ENCODE measurements around the gene TMEM209.

TMEM209 gene

DNA sequence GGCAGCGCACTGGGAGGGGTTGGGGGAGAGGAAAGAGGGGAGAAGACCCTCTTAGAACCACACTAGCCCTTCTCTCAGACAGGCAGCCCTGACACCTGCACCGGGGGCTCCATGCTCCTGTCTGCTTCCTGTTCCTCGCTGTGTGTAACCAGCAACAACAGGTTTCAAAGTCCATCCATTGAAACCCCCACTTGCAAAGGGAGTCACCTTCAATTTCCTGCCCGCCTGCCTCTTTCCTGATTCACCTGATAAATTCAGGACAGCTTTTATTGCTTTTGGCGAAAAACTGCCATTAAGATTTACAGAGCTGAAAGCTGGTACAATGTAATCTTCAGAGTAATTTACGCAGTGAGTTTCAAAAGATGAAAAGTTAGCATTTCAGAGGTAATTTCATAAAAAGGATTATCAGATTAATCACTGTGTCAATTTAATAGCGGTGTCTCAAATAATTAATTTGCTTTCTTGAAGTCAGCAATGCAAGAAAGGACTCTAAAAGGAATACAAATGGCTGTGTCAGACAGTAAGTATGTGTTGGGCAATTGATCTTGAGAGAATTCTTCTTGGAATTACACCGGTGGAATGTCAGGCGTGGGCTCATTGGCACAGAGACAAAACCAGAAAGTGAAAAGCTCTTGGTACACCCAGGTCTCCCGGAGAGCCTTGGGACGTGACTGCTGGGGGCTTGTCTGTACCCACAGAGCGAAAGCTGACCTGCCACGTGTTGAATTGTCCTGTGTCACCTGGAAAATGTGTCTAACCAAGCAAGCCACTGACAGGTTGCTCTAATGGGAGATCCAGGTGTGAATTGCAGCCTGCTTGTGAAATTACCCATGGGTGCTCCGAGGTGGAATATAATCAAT lies 60.7 kb downstream of the TMEM209 start:
- in situ Hi-C loops (cut with MboI; ENCODE audit: low sequenced_read_pairs), result no loop called here

DNA sequence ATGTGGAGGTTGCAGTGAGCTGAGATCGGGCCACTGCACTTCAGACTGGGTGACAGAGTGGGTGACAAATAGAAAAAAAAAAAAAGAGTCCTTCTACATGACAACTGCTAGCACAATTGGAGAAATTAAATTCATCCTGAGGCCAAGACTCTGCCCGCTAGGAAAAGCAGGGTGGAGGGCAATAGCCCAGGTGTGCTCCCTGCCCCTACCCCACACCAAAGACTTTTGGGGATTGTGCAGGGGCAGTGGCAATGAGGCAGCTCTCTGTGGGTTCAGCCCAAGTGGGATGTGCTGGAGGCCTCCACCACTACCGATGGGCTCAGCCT lies 61.3 kb downstream of the TMEM209 start:
- in situ Hi-C loops (cut with MboI; ENCODE audit: low sequenced_read_pairs), result no loop called here

DNA sequence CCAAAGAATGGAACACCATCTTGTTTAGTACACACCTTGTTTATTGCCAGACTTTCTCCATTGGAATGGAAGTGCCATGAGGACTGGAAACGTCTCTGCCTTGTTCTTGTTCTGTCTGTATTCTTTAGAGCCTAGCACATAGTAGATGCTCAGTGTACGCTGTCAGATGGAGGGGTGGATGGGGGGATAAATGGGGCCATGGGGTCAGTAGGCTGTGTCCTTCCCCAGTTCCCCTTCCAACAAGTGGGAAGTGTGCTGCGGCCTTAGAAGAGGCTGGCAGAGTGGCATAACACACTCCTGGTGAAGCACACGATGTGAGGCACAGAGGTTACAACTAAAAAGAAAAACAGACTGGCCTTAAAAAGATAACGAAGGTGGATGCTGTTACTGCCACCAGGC lies 61.9 kb downstream of the TMEM209 start:
- in situ Hi-C loops (cut with MboI; ENCODE audit: low sequenced_read_pairs), result no loop called here

DNA sequence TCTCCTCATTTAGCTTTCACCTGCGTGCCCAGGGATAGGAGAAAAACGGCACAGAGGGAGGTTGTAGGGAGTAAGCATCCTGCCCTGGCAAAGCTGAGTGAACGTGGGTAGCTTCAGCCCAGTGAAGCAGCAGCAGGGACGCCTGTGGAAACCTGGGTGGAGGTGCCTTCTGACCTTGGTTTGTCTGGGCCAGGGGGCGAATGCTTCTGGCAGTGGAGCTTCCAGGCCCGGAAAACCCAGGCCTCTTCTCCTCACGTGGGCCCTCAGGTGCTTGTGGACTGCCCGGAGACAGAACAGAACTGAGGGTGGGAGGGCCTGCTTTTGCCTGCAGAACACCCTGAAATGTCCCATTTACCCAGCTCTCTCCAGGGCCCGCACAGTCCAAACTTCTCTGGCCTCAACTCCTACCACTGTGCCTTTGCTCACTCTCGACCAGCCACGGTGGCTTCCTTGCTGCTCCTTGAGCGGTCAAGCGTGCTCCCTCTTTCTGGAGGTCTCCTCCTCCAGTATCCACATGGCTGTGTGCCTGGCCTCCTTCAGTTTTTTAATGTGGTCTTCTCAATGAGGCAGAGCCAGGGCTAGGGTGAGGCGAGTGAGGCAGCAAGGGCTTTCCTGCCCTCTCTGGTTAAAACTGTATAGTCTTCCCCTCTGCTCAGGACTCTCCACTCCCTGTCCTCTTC lies 62.4 kb downstream of the TMEM209 start:
- in situ Hi-C loops (cut with MboI; ENCODE audit: low sequenced_read_pairs), result no loop called here

DNA sequence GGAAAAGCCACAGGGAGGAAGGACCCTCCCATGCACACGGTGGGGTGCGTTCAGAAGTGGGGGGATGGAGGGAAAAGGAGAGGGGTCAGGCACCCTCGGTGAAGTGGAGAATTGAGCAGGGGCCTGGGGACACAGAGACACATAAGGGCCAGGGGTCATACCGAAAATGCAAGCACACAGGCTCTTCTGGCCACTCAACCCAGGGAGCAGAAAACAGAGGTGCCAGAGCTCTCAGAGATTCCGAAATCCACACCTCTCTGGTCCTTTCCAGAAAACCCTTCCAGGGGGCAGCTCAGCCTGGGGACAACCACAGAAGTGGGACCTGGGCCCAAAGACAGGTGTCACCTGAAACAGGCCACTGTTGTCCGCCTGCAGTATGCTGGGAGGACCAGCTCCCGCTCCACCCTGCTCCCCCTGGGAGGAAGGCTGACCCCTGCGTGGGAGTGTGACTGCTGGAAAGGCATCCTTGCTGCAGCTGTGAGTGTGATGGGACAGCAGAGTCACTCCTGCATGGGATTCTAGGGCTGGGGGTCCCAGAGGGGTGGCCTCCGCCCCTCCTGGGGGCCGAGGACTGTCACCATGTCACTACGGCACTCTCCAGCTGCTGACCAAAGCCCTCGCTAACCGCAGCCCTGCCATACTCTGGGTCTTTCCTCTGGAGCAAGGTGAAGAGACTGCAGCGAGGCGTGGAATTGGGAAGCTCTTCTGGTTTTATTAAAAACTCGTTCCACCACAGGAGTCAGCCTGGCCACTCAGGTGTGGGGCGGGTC lies 63.1 kb downstream of the TMEM209 start:
- in situ Hi-C loops (cut with MboI; ENCODE audit: low sequenced_read_pairs), result no loop called here

DNA sequence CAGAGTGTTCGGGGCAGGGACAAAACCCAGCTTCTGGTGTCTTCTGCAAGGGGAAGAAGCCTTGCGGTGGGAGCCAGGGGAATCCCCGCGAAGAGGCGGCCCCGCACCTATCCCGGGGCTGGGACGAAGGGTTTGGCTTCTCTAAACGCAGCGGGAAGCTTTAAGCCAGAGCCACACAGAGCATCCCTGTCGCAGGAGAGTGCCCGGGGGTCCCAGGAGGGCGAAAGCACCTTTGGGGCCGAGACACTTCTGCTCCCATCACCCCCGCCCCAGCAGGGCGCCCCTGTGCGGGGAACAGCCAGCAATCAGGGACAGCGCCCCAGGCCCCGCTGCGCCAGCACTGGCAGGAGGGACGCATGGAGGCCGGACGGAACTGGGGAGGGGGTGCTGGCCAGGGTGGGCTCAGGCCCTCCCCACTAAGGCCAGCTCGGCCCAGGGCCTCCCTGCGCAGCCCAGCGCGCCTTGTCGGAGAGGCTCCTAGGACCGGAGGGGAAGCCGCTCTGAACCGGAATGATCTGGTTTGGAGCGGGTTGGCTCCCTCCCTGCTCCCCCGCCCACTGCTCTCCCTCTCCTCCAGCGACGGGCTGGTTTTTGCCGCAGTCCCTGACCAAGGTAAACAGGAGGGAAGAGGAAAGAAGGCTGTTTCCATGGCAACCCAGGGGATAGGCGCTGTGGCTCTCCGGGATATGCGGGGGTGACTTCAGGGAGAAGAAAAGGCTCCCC lies 63.9 kb downstream of the TMEM209 start:
- in situ Hi-C loops (cut with MboI; ENCODE audit: low sequenced_read_pairs), result no loop called here

DNA sequence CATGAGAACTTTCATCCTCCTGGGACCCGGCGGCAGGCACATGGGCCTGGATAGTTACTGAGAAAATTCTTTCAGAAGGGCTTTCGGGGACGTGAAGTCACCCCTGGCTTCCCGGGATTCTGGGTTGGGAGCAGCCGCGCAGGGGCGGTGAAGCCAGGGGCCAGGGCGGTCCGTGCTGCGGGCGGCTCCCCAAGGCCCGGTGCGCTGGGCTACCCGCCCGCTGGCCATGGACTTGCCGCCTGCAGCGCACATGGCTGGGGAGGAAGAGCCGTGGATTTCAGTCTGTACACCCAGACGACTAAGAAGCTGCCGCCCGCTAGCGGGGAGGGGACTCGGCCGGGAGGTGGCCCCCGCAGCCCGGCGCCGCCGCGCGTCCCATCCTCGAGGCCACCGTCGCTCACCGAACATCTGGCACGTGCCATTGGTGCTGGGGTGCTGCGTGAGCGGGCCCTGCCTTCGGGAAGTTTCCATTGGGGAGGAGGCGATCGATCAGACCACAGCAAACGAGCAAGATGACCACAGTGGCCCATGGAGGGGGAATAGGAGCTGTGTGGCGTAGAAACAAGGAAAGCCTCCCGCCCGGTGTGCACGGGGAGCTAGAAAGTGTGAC lies 64.5 kb downstream of the TMEM209 start:
- in situ Hi-C loops (cut with MboI; ENCODE audit: low sequenced_read_pairs), result no loop called here

DNA sequence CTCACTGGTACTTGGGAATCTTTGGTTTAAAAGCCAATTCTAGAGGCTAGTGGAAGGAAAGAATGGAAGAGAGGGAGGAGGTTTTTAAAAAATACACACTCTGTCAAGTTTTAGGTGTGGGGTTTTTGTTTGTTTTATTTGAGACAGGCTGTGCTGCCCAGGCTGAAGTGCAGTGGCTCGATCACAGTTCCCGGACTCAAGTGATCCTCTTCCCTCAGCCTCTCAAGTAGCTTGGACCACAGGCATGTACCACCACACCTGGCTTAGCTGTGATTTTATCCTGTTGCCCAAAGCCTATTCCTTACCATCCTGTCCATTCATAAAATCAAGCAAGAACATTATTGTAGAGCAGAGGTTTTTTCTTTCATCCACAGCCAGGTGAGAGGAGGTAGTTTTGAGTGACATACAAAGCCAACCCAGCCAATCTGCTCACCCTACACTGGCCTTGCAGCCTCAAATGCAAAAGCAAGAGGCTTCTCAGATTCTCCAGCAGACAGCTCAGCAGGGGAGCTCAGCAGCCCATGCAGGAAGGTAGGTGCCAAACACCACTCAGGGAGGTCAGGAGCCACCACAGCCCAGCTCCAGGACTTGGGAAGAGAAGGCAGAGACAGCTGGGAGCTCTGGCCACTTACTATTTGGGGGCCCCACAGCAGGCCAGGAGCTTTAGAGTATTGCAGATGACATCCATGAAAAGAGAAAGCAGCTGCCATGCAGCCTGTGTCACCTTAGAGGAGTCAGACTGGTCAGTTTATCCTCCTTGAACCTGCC lies 65.8 kb downstream of the TMEM209 start:
- in situ Hi-C loops (cut with MboI; ENCODE audit: low sequenced_read_pairs), result no loop called here

DNA sequence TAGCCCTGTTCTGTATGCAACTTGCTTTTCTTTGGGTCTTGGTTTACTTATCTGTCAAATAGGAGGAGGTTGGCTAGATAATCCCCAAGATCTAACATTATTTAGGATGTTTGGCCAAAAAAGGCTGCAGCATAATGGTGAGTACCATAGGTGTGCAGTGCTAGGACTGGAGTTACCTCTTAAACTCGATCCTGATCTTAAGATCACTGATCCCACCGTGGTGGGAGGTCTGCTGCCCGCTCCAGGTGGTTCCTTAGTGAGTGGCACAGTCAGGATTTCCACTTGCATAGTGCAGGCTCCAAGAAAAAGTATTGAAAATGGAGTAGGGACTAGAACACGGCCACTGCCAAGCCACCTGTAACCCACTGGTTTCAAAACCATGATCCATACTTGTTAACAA lies 68.0 kb downstream of the TMEM209 start:
- in situ Hi-C loops (cut with MboI; ENCODE audit: low sequenced_read_pairs), result no loop called here

DNA sequence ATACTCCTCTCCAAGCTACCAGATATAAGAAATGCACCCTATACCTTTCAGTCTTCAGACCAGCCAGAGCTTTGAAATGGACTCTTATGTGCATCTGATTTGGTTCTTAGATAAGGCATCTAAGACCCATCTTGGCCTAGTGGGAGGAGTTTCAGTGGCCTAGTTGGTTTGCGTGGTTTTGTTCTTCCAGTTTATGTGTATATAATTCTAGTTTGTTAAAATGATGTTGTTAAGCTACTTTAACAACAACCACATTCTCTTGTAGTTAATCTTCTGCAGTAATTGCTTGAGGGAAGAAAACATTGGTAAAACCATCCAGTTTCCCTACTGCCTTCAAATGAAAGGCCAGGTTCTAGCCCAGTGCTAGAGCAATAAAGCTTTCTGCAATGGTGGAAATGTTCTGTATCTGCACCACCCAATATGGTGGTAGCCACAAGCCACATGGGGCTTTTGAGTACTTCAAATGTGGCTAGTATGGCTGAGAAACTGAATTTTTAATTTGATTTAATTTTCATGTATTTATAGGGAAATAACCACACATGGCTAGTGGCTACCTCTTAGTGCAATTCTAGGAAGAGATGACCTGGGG lies 68.5 kb downstream of the TMEM209 start:
- in situ Hi-C loops (cut with MboI; ENCODE audit: low sequenced_read_pairs), result no loop called here

DNA sequence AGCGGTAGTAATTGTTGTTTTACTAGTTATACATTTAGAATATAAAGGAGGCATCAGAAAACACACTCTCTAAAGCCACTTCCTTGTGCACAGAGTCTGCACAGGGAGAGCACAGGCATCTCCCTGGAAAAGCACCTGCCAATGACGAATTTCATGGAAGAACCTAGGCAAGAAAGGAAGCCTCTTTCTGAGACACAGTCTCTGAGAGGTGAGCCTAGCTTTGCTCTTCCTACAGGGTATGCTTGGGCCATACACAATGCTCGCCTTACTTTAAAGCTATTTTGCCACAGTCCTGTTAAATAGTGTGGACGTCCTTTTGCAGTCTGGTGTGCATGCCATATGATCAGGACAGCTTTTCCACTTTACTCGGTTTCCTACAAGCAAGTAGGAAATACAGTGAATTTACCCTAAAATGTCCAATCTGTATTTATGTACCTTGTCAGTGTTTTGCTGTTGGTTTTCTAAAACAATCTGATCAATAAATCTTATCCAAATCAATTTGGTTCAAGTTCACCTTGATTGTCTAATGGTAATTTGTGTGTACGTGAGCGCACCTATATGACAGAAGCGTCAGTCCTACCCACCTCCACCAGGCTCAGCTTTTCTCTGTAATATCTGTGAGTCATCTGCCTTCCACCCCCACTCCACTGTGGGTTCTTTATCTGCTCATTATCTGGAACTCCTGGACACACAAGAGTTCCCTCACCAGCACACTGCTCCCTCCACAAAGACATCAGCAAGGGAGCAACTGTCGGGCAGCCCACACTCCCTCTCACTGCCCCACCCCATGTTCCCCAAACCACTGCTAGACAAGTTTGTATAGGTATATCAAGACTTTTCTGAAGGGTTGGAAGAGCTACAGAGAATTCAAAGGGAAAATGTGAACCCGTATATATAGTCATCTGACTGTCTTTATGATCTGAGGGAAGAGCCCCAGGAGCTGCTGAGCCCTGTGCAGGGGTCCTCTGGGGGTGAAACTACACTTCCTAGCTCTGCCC lies 69.7 kb downstream of the TMEM209 start:
- in situ Hi-C loops (cut with MboI; ENCODE audit: low sequenced_read_pairs), result no loop called here

DNA sequence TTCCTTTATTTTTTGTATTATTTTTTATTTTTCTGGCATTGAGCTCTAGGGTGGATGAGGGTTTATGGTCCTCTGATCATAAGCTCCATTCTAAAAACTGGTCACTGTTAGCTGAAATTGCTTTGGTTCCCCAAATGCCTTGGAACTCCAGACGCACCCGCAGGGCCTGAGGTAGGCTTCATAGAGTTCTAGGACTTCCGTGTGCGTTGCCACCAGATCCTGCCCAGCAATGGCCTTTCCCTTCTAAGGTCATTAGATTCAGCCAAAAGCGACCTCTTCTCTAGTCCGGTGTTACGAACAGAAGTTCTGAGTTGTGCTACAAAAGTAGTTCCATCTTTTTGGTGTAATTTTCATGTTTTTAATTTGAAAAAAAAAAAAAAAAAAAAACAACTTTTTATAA lies 70.5 kb downstream of the TMEM209 start:
- in situ Hi-C loops (cut with MboI; ENCODE audit: low sequenced_read_pairs), result no loop called here

DNA sequence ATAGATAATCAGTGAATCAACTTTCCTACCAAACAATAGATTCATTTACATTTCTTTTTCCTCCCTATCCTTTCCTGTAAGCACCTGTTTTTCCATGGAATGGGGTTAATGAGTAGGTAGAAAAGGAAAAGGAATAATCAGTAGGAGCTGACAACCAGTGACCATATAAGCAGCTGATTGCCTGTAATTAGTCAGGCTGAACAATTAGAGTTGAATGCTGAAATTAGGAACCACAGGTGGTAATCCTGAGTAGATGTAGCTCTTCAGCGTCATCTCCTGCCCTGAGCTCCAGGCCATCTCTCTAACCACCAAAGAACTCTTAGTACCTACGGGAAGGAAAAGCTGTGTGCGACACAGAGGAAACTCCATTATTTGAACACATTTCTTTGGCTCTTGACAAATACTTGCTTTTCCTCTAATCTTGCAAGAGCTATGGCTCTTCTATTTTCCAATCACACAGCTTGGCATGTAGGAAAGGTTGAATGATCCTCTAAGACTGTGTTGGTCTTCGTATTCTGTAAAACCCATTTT lies 71.0 kb downstream of the TMEM209 start:
- in situ Hi-C loops (cut with MboI; ENCODE audit: low sequenced_read_pairs), result no loop called here

DNA sequence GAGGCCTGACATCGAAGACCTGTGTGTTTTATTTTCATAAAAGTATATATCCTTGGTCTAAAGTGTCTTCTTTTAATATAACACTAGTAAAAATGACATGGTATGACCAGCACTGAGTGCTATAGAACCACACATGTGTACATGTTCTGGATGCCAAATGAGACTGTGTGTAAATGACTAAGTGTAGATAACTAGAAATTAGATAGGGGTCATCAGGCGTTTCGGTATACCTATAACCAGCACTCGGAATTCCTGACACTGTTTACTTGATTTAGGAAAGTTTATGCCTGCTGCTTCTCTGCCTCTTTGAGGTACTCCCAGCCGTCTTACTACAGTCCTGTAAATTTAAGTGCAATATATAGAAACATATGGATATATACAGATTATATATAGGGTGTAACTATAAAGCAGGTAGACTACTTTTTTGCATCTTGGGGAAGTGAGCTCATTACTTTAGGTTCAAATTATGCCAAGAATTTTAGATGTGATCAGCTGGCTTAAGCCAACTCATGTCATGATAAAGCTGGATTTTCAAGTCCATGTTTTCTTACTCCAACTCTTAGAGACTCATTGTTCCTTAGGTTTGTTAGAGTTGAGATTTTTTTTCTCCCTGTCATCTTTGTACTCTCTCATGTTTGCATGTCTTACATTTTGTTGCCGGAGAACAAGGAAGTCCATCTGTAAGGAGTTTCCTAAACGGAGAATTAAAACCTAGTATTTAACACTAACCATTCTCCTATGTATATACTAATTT lies 72.0 kb downstream of the TMEM209 start:
- in situ Hi-C loops (cut with MboI; ENCODE audit: low sequenced_read_pairs), result no loop called here

DNA sequence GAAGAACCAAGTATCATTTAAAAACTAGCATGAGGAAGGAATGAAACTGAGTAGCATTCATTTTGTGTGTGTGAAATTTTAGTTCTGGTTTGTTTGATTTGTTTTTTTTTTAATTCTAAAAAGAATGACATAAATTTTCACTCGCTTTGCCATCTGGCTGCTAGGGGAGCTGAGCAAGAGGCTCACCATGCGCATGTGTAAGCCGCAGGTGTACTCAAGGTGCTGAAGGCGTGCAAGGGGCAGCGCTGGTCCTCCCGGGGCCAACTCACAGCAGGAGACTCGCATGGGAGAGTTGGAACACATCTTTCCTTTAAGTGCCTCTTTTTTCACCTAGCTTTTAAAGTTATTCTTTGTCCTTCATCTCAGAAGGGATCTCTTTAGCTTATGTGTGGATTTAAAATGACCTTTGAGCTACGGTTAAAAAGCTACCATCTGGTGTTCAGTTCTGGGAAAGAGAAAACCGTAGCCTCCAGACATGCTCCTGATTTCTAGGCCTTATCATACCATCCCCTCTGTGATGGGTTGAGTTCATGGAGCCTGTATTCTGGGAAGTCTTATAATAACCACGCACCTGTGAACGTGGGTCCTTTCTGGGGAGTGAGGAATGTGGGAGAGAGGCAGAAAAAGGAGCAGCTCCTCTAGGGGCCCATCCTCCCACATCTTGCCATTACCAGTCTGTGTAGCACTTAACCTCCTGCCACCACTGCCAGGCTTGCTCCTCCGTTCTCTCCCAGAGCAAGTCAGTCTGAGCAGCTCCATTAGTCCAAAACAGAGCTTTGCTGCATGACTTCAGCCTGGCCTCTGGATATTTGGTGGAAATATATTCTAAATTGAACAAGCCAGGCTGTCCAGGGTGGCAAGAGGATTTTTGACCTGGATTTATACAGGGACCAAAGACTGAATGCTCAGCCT lies 73.0 kb downstream of the TMEM209 start:
- in situ Hi-C loops (cut with MboI; ENCODE audit: low sequenced_read_pairs), result no loop called here

DNA sequence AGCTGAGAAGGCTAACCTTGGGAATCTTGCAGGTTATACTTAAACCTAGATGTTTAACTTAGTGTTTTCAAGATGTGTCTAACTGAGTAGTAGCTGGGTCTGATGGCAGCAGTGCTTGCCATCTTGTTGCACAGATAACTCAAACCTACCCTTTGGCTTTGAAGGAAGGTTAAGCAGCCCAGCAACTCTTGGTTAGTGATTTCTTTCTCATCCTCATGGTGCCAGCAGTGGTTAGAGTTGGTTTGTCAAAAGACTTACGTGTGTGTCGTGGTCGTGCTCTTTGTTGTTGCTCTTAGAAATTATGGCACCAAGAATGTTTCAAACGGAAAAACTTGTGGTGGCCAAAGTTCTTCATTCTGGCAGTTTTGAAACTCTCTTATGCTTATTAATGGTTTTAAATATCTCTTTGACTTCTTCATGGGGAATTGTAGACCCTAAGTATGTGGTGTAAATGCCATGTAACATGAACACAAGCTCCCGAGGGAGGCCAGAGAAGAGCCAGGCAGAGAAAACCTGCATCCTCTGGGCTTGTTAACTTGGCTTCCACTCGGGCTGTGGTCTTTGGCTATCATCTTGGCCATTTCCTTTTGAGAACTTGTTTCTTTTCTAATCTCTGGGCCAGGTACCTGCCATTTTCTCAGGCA lies 73.9 kb downstream of the TMEM209 start:
- in situ Hi-C loops (cut with MboI; ENCODE audit: low sequenced_read_pairs), result no loop called here

Data from HL-60/S4 treated with retinoic acid at 250 ng/mL for 4 days and 3 days (cell line).